ENCODE data around the gene MAGEA6.
"Not testable (repeated sequence)": the region's sequence is repeated elsewhere in the genome, so short reads cannot be mapped to it uniquely, and the experiment has no call there.

Gene MAGEA6

DNA sequence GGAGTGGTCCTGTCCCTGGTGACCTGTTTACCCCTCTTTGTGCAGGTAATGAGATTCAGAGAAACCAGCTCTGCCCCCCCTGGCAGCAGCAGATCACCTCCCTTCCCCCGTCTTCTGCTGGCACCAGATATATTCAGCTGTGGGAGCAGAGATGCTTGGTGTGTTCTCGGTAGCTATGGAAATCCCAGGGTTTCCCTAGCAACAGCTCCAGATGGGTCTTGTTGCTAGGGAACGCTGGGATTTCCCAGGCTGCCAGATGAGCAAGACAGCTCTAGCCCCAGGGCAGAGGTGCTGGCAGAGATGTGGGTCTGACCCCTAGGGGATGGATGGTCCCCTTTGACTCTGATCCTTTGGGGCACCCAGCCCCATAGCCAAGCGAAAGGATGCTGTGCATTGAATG, 40.9 kb upstream of the MAGEA6 start:
- TF ChIP-seq, protein P1, sequence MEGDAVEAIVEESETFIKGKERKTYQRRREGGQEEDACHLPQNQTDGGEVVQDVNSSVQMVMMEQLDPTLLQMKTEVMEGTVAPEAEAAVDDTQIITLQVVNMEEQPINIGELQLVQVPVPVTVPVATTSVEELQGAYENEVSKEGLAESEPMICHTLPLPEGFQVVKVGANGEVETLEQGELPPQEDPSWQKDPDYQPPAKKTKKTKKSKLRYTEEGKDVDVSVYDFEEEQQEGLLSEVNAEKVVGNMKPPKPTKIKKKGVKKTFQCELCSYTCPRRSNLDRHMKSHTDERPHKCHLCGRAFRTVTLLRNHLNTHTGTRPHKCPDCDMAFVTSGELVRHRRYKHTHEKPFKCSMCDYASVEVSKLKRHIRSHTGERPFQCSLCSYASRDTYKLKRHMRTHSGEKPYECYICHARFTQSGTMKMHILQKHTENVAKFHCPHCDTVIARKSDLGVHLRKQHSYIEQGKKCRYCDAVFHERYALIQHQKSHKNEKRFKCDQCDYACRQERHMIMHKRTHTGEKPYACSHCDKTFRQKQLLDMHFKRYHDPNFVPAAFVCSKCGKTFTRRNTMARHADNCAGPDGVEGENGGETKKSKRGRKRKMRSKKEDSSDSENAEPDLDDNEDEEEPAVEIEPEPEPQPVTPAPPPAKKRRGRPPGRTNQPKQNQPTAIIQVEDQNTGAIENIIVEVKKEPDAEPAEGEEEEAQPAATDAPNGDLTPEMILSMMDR (IDR thresholded peaks at IDR 0.05) = no peak
- no peaks in the 10 kb centered on the region for H3K4me1 Mint-ChIP-seq
- no peak overlapping the region for H3K4me3 Mint-ChIP-seq
- H3K27me3 Mint-ChIP-seq (ENCODE audit: low read depth, poor library complexity) = peaks cover 12% of the 10 kb centered on the region
- no peak for DNase-seq
- no peaks in the 10 kb centered on the region for H3K36me3 Mint-ChIP-seq (ENCODE audit: low read depth)
- peaks cover 53% of the 10 kb centered on the region for H3K9me3 Mint-ChIP-seq
- H3K27ac Mint-ChIP-seq = no peak overlapping the region

DNA sequence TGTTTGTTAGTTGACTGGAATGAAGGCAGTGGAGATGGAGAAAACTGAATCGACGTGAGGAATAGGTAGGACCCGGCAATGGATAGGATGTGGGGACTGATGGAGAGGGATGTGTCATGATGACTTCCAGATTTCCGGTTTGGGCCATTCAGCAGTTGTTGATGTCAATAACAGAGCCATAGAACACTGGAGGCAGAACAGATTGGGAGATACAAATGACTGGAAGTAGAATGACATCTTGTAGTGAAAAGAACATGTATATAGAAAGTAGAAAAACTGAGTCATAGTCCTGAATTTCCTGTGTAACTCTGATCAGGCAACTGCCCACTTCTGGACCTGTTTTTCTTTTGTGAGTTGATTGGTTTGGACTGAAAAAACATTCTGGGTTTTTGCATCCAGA, 36.5 kb upstream of the MAGEA6 start:
- H3K36me3 Mint-ChIP-seq (ENCODE audit: low read depth) = no peaks in the 10 kb centered on the region
- no peak for DNase-seq
- no peak overlapping the region for H3K27ac Mint-ChIP-seq
- H3K4me1 Mint-ChIP-seq = no peaks in the 10 kb centered on the region
- peaks cover 52% of the 10 kb centered on the region for H3K9me3 Mint-ChIP-seq
- TF ChIP-seq, protein P1 (IDR thresholded peaks at IDR 0.05) = no peak
- H3K4me3 Mint-ChIP-seq = no peak overlapping the region
- peaks cover 13% of the 10 kb centered on the region for H3K27me3 Mint-ChIP-seq (ENCODE audit: low read depth, poor library complexity)

DNA sequence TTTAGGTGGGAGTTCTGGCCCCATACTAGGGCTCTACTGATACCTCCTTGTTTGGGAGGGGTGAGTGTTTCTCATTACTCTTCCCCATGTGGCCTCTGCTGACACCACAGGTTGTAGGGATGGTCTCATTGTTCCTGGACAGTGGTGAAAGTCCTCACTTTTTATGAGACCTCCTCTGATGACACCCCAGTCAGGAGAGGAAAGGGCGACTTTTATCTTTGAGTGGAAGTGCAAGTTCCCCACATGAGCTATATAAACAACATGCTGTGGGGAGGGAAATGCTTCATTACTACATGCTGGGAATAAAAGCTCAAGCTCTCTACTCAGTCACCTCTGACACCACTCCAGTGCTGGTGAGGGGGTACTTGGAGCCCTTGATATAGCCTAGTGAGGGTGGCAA, 29.5 kb upstream of the MAGEA6 start:
- Mint-ChIP-seq H3K4me3 (no peak overlapping the region), H3K36me3 (ENCODE audit: low read depth) (no peaks in the 10 kb centered on the region), H3K27ac (no peak overlapping the region), H3K27me3 (ENCODE audit: low read depth, poor library complexity) (peaks cover 7% of the 10 kb centered on the region), H3K9me3 (peaks cover 38% of the 10 kb centered on the region), H3K4me1 (no peaks in the 10 kb centered on the region)
- TF ChIP-seq, protein P1 (IDR thresholded peaks at IDR 0.05) = no peak
- no peak for DNase-seq

DNA sequence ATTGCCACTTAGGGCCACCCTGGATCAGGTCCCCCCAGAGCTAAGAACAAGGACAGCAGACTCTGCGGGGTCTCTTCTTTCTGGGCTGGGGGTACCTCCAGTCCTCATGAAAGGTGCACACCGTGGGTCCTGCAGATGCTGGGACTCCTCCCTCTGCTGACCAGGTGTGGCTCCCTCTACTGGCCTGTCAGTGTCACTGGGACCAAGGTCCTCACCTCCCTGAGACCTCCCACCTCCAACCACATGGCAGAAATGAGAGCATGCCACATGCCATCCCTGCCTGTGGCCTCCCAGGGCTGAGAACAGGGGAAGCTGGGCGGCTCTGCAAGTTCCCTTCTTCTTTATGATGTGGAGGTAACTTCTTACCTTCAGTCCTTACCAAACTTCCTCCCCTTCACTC, 17.6 kb upstream of the MAGEA6 start:
- H3K36me3 Mint-ChIP-seq (ENCODE audit: low read depth); H3K27ac Mint-ChIP-seq; H3K4me3 Mint-ChIP-seq; H3K9me3 Mint-ChIP-seq; H3K4me1 Mint-ChIP-seq; H3K27me3 Mint-ChIP-seq (ENCODE audit: low read depth, poor library complexity); DNase-seq: not testable (repeated sequence)

DNA sequence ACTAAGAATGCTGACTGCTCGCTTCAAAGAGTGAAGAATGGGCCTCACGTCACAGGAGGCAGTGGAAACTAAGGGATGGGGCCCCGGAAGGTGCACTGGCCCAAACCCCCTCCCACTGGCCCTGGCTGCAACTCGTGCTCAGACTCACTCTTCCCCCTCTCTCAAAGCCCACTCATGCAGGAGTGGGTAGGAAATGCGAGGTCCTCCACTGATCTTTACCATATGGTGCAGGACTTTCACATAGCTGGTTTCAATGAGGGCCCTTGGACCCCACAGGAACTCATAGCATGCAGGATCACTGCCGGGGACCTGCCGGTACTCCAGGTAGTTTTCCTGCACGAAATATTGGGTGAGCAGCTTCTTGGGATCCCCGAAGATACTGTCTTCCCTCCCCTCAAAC, 2.9 kb downstream of the MAGEA6 start:
- H3K36me3 Mint-ChIP-seq (ENCODE audit: low read depth); H3K27me3 Mint-ChIP-seq (ENCODE audit: low read depth, poor library complexity); DNase-seq; H3K9me3 Mint-ChIP-seq; H3K27ac Mint-ChIP-seq; H3K4me1 Mint-ChIP-seq; H3K4me3 Mint-ChIP-seq: not testable (repeated sequence)

DNA sequence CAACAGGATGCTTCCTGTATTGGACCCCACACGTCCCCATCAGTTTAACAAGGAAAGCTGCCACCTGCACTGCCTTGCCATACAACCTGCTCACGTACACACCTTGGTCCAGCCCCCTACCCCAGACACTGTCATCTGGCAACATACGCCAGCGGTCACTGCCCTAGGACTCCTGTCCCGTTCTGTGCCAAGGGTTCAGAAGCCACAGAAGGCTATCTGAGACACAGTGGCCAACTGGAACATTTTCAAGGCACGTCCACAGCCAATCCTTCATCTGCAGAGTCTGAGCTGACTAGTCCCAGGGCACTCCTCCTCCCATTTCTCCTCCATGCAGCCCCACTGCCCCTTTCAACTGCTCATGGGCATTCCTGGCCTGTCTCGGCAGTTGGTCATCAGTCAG, 7.9 kb downstream of the MAGEA6 start:
- H3K9me3 Mint-ChIP-seq; H3K4me3 Mint-ChIP-seq; H3K27ac Mint-ChIP-seq; DNase-seq; H3K4me1 Mint-ChIP-seq; H3K27me3 Mint-ChIP-seq (ENCODE audit: low read depth, poor library complexity); H3K36me3 Mint-ChIP-seq (ENCODE audit: low read depth): not testable (repeated sequence)

DNA sequence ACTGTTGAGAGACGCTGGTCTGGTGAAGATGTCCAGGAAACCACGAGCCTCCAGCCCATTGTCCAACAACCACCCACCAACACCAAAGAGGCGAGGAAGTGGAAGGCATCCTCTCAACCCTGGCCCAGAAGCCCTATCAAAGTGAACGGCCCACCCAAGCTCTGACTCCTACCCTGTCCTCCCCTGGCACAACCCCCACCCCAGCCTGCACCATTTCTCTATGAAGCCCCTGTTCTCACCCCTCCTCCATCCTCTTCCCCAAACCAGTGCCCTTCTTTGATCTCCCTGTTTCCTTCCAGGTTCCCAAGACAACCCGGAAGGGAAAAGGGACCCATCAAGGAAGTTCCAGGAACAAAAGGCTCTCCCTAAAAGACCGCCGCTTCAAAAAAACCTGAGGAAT, 9.9 kb downstream of the MAGEA6 start:
- H3K9me3 Mint-ChIP-seq; H3K4me3 Mint-ChIP-seq; H3K36me3 Mint-ChIP-seq (ENCODE audit: low read depth); DNase-seq; H3K27ac Mint-ChIP-seq; H3K4me1 Mint-ChIP-seq; H3K27me3 Mint-ChIP-seq (ENCODE audit: low read depth, poor library complexity): not testable (repeated sequence)

DNA sequence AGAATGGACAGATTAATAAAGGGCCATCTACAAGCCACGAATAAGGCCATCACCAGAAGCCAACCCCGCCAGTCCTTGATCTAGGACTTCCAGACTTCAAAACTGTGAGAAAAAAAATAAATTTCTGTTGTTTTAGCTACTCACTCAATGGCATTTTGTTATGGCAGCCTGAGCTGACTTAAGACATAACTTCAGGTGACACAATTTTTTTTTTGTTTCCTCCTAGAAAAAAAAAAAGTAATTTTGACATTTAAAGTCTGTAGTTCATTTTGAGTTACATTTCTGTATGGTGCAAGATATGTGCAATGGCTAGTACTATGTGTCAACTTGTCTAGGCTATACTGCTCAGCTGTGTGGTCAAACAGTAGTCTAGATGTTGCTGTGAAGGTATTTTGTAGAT, 10.6 kb downstream of the MAGEA6 start, which contains the start of gene CSAG3:
CSAG3 (plus strand) TSS at position 301 of the 400 bp plus-strand sequence.
- not testable (repeated sequence) for H3K36me3 Mint-ChIP-seq (ENCODE audit: low read depth); H3K27ac Mint-ChIP-seq; H3K9me3 Mint-ChIP-seq; H3K27me3 Mint-ChIP-seq (ENCODE audit: low read depth, poor library complexity); H3K4me1 Mint-ChIP-seq; DNase-seq; H3K4me3 Mint-ChIP-seq

DNA sequence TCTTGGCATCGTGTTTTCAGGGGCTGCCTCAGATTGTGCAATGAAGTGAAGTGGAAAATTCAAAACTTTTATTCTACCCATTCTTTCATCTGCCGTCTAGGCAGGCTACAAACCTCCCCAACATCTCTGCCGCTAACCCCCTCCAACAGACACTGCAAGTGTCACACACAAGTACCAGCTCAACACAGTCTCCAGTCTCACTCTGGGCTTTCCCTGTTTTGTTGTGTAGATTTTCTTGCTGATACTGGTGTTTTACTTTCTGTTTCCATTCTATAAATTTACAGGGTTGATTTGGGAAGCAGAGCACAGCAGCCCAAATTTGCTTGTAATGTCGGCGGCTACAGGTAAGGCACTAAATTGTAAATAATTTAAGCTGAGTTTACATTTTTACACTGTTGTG, 14.6 kb downstream of the MAGEA6 start:
- DNase-seq; H3K4me1 Mint-ChIP-seq; H3K9me3 Mint-ChIP-seq; H3K4me3 Mint-ChIP-seq; H3K36me3 Mint-ChIP-seq (ENCODE audit: low read depth); H3K27me3 Mint-ChIP-seq (ENCODE audit: low read depth, poor library complexity); H3K27ac Mint-ChIP-seq: not testable (repeated sequence)

DNA sequence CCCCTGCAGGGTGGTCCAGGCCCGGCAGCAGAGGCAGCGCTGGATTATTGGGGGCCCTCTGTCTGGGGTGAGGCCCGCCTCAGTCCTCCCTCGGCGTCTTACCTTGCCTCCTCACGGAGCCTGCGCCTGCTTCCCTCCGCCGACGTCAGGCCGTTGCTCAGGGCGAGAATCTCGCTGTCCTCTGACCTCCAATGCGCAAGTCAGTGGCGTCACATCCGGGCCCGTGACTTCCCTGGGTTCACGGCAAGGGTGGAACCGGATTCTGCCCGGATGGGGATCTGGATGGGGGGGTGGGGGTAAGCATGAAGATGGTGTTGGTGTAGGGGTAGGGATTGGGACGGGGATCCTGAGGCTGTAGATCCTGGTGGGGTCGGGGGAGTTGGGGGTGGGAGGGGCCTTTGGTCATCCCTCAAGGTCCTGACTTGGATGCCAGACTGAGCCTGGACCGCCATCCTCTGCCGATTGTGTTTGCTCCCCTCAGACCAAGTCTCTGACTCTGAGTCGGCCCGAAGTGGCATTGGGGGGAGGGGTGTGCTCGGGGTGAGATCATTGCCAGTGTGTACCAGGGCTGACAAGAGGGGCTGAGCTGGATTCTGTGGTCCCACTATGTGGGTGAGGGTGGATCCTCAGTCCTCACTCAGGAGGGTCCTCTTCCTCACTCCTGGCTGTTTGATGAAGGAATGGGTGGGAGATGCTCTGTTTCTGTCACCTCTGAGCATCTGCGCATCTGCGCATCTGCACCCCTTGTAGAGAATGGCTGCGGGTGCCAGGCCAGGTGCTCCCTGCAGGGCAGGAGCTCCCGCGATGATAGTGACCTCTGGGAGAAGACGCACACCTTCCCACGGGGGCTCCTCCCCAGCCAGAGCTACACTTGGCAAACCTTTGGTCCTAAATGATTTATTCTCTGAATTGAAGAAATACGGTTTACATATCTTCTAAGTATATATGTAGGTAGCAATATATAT, 15.5 kb downstream of the MAGEA6 start, which contains the start of gene MAGEA2:
MAGEA2 (minus strand) TSS at position 157 of the 965 bp plus-strand sequence. CDS start 2,479 bp downstream, outside the sequence.
- DNase-seq; H3K4me3 Mint-ChIP-seq; H3K27me3 Mint-ChIP-seq (ENCODE audit: low read depth, poor library complexity); H3K9me3 Mint-ChIP-seq; H3K27ac Mint-ChIP-seq; H3K36me3 Mint-ChIP-seq (ENCODE audit: low read depth); H3K4me1 Mint-ChIP-seq: not testable (repeated sequence)

Measured in nephron progenitor cell (in vitro differentiated cells).